Body of pancreas (tissue), 4 donors: ENCODE measurements around the gene DAPK2.

ENCODE experiments used
- CTCF ChIP-seq, 7 experiments: fragments of 450-650 bp in 4 of 7; fragments of 200-600 bp in 3 of 7; sonication (generic) in 3 of 7; IDR thresholded peaks; one replicate each; pipeline ENCODE4 v1.5.1; 2016 to 2019; ENCODE audit warnings: antibody characterized with exemption in 7 of 7
- POLR2A ChIP-seq, 3 donors: fragments of 450-650 bp; IDR thresholded peaks; one replicate each; pipeline ENCODE4 v1.6.1; 2016; ENCODE audit warnings: antibody characterized with exemption in 3 of 3, mild to moderate bottlenecking in 2 of 3

GRCh38 chr15:63971904-63972303, 74.4 kb downstream of the DAPK2 start:
- no peak for TF ChIP-seq CTCF (IDR thresholded peaks at IDR 0.05)
- no peak for TF ChIP-seq POLR2A (IDR thresholded peaks at IDR 0.05)
